HG02642 (cell line): Measurements from ENCODE around the gene CLC.

Experiments used
- ATAC-seq: cut with Tn5 transposase; IDR thresholded peaks from one replicate; pipeline ENCODE4 v1.9.1; 2021; ENCODE audit warnings: mild to moderate bottlenecking; ENCODE audit not compliant: unreplicated experiment, poor library complexity

Gene CLC

GRCh38 chr19:39681416-39681815 is 56.4 kb downstream of the CLC start:
- ATAC-seq, result no peak
